Keratinocyte (primary cell): ENCODE results near the gene LPIN1. TPM values are rescaled to one million over a fixed set of nuclear protein-coding genes. Genes with fewer than 3 reads are reported as not detected.

Experiments used
- DNase-seq: peaks from one replicate; pipeline ENCODE4 v3.0.0-alpha.2; 2011; ENCODE audit warnings: low read depth, missing footprints, low spot score
- FAIRE-seq: peaks from 2 replicates; lab custom pipeline; 2011; peaks lifted over from hg19 to GRCh38; lab: Jason Lieb, UNC
- H2AFZ ChIP-seq: 2 replicates; pipeline ENCODE4 v1.6.0; 2012; ENCODE audit warnings: low read length, control low read depth, inconsistent platforms; ENCODE audit not compliant: control insufficient read depth
- H3K27ac ChIP-seq: 2 replicates; pipeline ENCODE4 v1.5.1; 2011; ENCODE audit warnings: low read length; ENCODE audit not compliant: control insufficient read depth, insufficient read depth
- H3K27me3 ChIP-seq: 3 replicates; pipeline ENCODE4 v1.6.0; 2011; ENCODE audit warnings: low read length; ENCODE audit not compliant: control insufficient read depth, insufficient read depth; ENCODE audit errors: extremely low read depth
- H3K36me3 ChIP-seq, 2 experiments: 2 replicates in 1 of 2; 3 replicates in 1 of 2; pipeline ENCODE4 v1.5.1; 2011; ENCODE audit warnings: low read length in 2 of 2, mild to moderate bottlenecking in 1 of 2; ENCODE audit not compliant: control insufficient read depth in 2 of 2, insufficient read depth in 2 of 2; ENCODE audit errors: extremely low read depth in 1 of 2
- H3K4me1 ChIP-seq: 3 replicates; pipeline ENCODE4 v1.5.1; 2011; ENCODE audit warnings: low read length; ENCODE audit not compliant: control insufficient read depth, insufficient read depth; ENCODE audit errors: extremely low read depth
- H3K4me2 ChIP-seq: 3 replicates; pipeline ENCODE4 v1.6.0; 2011; ENCODE audit warnings: low read depth, low read length; ENCODE audit not compliant: control insufficient read depth, insufficient read depth; ENCODE audit errors: extremely low read depth
- H3K4me3 ChIP-seq, 3 experiments: fragments of 200-600 bp in 1 of 3; sonication (generic) in 1 of 3; 2 replicates in 2 of 3; 3 replicates in 1 of 3; pipeline ENCODE4 v1.5.1; 2011 to 2016; ENCODE audit warnings: low read length in 3 of 3, mild to moderate bottlenecking in 3 of 3, control low read depth in 2 of 3, inconsistent platforms in 1 of 3, low read depth in 1 of 3, mixed read lengths in 1 of 3, mixed run types in 1 of 3, moderate library complexity in 1 of 3; ENCODE audit not compliant: control insufficient read depth in 2 of 3, insufficient read depth in 2 of 3; ENCODE audit errors: extremely low read depth in 1 of 3
- H3K79me2 ChIP-seq: 2 replicates; pipeline ENCODE4 v1.6.0; 2012; ENCODE audit warnings: low read length; ENCODE audit not compliant: control insufficient read depth, insufficient read depth
- H3K9ac ChIP-seq: 3 replicates; pipeline ENCODE4 v1.6.0; 2011; ENCODE audit warnings: low read length; ENCODE audit not compliant: control insufficient read depth, insufficient read depth; ENCODE audit errors: extremely low read depth
- H3K9me1 ChIP-seq: 3 replicates; pipeline ENCODE4 v1.6.0; 2011; ENCODE audit warnings: low read length; ENCODE audit not compliant: control insufficient read depth, insufficient read depth; ENCODE audit errors: extremely low read depth
- H3K9me3 ChIP-seq: 2 replicates; pipeline ENCODE4 v1.5.1; 2012; ENCODE audit warnings: low read depth, low read length; ENCODE audit not compliant: control insufficient read depth
- H4K20me1 ChIP-seq: 3 replicates; pipeline ENCODE4 v1.6.0; 2011; ENCODE audit warnings: low read length; ENCODE audit not compliant: control insufficient read depth, insufficient read depth; ENCODE audit errors: extremely low read depth
- EZH2 ChIP-seq: IDR thresholded peaks from one replicate; pipeline ENCODE4 v1.6.1; 2012; ENCODE audit warnings: inconsistent platforms, mild to moderate bottlenecking, low read length, moderate library complexity
- dilution Hi-C: fragments of 300-500 bp; cut with MboI; formaldehyde crosslinking; loops from one replicate; pipeline ENCODE4 v1.7.0; 2020; ENCODE audit warnings: low sequenced_read_pairs; ENCODE audit not compliant: extremely low pct_ligation_motif_present
- polyA plus RNA-seq, 5 experiments: library from polyadenylated mRNA; depleted of rRNA in 3 of 5; stranded (reverse) in 3 of 5; stranded (forward) in 1 of 5; unstranded in 1 of 5; fragments of >200 nt; gene quantifications; 1 replicate in 1 of 5; 2 replicates in 3 of 5; 3 replicates in 1 of 5; pipeline versions ENCODE4 v1.2.1 to v1.2.3, GENCODE V29; 2011 to 2012; ENCODE audit warnings: missing spikeins in 2 of 5, low read depth in 1 of 5, low replicate concordance in 1 of 5
- TF ChIP-seq, protein P1 (sequence below), 3 experiments: IDR thresholded peaks in 1 of 3; conservative IDR thresholded peaks in 1 of 3; optimal IDR thresholded peaks in 1 of 3; 2 replicates in 2 of 3; 3 replicates in 1 of 3; pipeline versions ENCODE3 to v1.5.1; 2011; ENCODE audit warnings: low read length in 3 of 3, mild to moderate bottlenecking in 3 of 3, moderate library complexity in 2 of 3, control low read depth in 1 of 3, inconsistent platforms in 1 of 3; ENCODE audit not compliant: insufficient read depth in 2 of 3; ENCODE audit errors: extremely low read depth in 1 of 3

The LPIN1 gene
- polyA plus RNA-seq, 1 donor (not counting 4 experiments of a cell fraction or from before 2014, with no cell fraction given), result 79.6 TPM

DNA sequence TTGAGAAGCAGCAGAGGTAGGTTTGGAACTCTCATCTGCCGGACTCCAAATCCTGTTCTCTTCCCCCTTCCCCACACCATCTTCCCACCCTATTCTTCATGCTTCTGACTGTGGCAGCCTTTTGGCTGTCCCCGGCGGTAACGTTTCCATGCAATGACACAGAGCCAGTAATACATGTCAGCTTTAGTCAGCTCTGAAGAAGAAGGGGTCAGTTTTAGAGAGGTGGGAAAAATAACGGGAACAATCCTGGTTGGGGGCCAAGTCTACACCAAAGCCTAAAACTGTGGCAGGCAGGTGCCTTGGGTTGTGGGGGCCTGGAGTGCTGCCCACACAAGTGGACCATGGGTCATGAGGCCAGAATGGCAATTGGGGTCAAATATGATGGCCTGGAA is 106.8 kb downstream of the LPIN1 start:
- dilution Hi-C loops, result no loop called here
- Histone ChIP-seq H4K20me1 (no peaks in the 10 kb centered on the region), H2AFZ (no peak overlapping the region), H3K9me3 (peaks cover 4% of the 10 kb centered on the region), H3K4me3 (no peak overlapping the region), H3K79me2 (no peaks in the 10 kb centered on the region), H3K27me3 (no peaks in the 10 kb centered on the region), H3K4me2 (no peak overlapping the region), H3K9me1 (no peaks in the 10 kb centered on the region), H3K4me1 (no peaks in the 10 kb centered on the region), H3K36me3 (no peaks in the 10 kb centered on the region), H3K27ac (no peak overlapping the region), H3K9ac (no peak overlapping the region)
- DNase-seq (no peak), FAIRE-seq (no peak)
- TF ChIP-seq EZH2, result no peak
- TF ChIP-seq, protein P1, sequence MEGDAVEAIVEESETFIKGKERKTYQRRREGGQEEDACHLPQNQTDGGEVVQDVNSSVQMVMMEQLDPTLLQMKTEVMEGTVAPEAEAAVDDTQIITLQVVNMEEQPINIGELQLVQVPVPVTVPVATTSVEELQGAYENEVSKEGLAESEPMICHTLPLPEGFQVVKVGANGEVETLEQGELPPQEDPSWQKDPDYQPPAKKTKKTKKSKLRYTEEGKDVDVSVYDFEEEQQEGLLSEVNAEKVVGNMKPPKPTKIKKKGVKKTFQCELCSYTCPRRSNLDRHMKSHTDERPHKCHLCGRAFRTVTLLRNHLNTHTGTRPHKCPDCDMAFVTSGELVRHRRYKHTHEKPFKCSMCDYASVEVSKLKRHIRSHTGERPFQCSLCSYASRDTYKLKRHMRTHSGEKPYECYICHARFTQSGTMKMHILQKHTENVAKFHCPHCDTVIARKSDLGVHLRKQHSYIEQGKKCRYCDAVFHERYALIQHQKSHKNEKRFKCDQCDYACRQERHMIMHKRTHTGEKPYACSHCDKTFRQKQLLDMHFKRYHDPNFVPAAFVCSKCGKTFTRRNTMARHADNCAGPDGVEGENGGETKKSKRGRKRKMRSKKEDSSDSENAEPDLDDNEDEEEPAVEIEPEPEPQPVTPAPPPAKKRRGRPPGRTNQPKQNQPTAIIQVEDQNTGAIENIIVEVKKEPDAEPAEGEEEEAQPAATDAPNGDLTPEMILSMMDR (optimal IDR thresholded peaks at IDR 0.05 in 1 of 3, IDR thresholded peaks at IDR 0.05 in 1 of 3, conservative IDR thresholded peaks at IDR 0.05 in 1 of 3; ENCODE audit: extremely low read depth in 1 of 3, insufficient read depth in 2 of 3, low read length in 3 of 3), result no peak

DNA sequence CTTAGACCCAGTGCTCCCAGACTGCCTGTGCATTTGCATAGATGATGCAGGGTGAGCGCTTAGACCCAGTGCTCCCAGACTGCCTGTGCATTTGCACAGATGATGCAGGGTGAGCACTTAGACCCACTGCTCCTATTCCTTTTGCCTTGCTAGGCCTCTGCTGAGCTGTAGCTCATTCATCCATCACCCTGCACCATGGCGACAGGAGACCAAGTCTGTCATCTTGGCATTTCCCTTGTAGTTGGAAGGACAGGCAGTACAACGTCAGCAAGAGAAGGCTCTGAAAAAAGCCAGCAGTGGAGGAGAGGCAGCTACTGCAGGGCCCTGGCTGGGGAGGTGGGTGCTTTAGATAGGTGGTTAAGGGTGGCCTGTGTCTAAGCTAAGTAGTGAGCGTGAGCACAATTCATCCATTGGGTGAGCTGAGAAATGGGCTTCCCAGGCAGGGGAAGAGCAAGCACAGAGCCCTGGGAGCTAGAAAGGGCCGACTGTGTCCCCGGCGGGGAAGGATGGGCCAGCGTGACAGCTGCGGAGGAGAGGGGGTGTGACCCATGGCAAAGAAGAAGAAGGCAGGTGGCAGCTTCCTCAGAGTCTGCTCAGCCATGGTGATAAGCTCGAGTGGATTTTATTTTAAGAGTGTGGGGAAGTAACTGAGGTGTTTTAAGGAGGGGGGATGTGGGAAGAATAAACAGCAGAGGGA is 108.8 kb downstream of the LPIN1 start:
- Histone ChIP-seq H3K4me3 (no peak overlapping the region), H3K27me3 (no peaks in the 10 kb centered on the region), H3K9ac (no peak overlapping the region), H3K79me2 (no peaks in the 10 kb centered on the region), H3K36me3 (no peaks in the 10 kb centered on the region), H3K9me3 (peaks cover 4% of the 10 kb centered on the region), H3K9me1 (no peaks in the 10 kb centered on the region), H3K27ac (no peak overlapping the region), H3K4me2 (no peak overlapping the region), H2AFZ (no peak overlapping the region), H3K4me1 (no peaks in the 10 kb centered on the region), H4K20me1 (no peaks in the 10 kb centered on the region)
- TF ChIP-seq, protein P1 (optimal IDR thresholded peaks at IDR 0.05 in 1 of 3, IDR thresholded peaks at IDR 0.05 in 1 of 3, conservative IDR thresholded peaks at IDR 0.05 in 1 of 3; ENCODE audit: extremely low read depth in 1 of 3, insufficient read depth in 2 of 3, low read length in 3 of 3), result no peak
- TF ChIP-seq EZH2, result no peak
- dilution Hi-C loops, result no loop called here
- FAIRE-seq (no peak), DNase-seq (no peak)
